Measurements from ENCODE around the gene METTL8.

The METTL8 gene

DNA sequence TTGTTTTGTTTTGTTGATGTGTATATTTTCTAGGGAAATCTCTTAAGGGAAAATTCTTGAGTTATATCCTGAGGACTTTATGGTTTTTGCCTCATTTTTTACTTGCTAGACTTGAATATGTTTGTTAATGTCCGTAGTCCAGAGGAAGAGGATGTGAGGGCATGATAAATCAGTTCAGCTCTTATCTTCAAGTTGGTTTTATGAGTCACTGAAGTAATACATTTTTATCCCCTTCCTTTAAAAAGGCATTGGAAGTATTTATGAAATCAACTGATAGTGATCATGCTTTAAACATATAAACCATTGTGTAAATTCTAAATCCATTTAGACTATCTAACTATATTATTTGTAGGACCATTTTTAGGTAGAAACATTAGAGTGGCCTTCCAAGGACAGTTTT lies 44.6 kb upstream of the METTL8 start:
- no peak for TF ChIP-seq CTCF (IDR thresholded peaks at IDR 0.05; ENCODE audit: insufficient read depth, low read length, poor library complexity, severe bottlenecking)
- H3K4me3 ChIP-seq (replicated peaks; ENCODE audit: low read depth, low read length), result no peak overlapping the region
- no peak for DNase-seq (ENCODE audit: extremely low read depth, insufficient read length)
- peaks cover 1% of the 10 kb centered on the region; the same call in 1 of the 2 replicates for H3K36me3 ChIP-seq (ENCODE audit: control insufficient read depth, insufficient read depth, low read length)
- H3K27me3 ChIP-seq (replicated peaks; ENCODE audit: control insufficient read depth, insufficient read depth, low read length), result no peaks in the 10 kb centered on the region

GRCh38 chr2:171475979-171476378 lies 42.2 kb upstream of the METTL8 start:
- TF ChIP-seq CTCF (IDR thresholded peaks at IDR 0.05; ENCODE audit: insufficient read depth, low read length, poor library complexity, severe bottlenecking), result no peak
- H3K4me3 ChIP-seq (replicated peaks; ENCODE audit: low read depth, low read length), result no peak overlapping the region
- no peak for DNase-seq (ENCODE audit: extremely low read depth, insufficient read length)
- H3K27me3 ChIP-seq (replicated peaks; ENCODE audit: control insufficient read depth, insufficient read depth, low read length), result no peaks in the 10 kb centered on the region
- peaks cover 1% of the 10 kb centered on the region; the same call in 1 of the 2 replicates for H3K36me3 ChIP-seq (ENCODE audit: control insufficient read depth, insufficient read depth, low read length)

GRCh38 chr2:171470129-171470528 lies 36.3 kb upstream of the METTL8 start:
- Histone ChIP-seq H3K27me3 (replicated peaks; ENCODE audit: control insufficient read depth, insufficient read depth, low read length) (no peaks in the 10 kb centered on the region), H3K36me3 (ENCODE audit: control insufficient read depth, insufficient read depth, low read length) (peaks cover 5% of the 10 kb centered on the region), H3K4me3 (replicated peaks; ENCODE audit: low read depth, low read length) (no peak overlapping the region)
- no peak for DNase-seq (ENCODE audit: extremely low read depth, insufficient read length)
- TF ChIP-seq CTCF (IDR thresholded peaks at IDR 0.05; ENCODE audit: insufficient read depth, low read length, poor library complexity, severe bottlenecking), result no peak

DNA sequence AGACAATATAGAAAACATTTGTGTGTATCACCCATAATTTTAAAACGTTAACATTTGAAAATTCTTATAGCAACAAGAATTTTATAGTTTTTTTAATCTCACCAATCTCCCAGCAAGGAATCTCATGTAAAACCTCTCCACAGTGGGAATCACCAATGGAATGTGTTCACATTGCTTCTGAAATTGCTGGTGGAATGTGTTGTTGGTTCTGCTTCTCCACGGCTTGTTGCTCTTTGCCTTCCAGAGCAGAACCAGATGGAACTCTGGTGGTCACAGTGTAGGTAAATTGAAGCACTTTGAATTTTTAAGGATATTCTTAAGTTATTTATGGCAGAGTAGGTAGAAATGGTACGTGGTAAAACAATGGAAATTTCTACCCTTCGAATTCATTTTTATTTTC lies 35.4 kb upstream of the METTL8 start:
- Histone ChIP-seq H3K36me3 (ENCODE audit: control insufficient read depth, insufficient read depth, low read length) (peaks cover 5% of the 10 kb centered on the region), H3K4me3 (replicated peaks; ENCODE audit: low read depth, low read length) (no peak overlapping the region), H3K27me3 (replicated peaks; ENCODE audit: control insufficient read depth, insufficient read depth, low read length) (no peaks in the 10 kb centered on the region)
- no peak for TF ChIP-seq CTCF (IDR thresholded peaks at IDR 0.05; ENCODE audit: insufficient read depth, low read length, poor library complexity, severe bottlenecking)
- no peak for DNase-seq (ENCODE audit: extremely low read depth, insufficient read length)

- H3K4me3 ChIP-seq (replicated peaks; ENCODE audit: low read depth, low read length), result no peak overlapping the region
- H3K36me3 ChIP-seq (ENCODE audit: control insufficient read depth, insufficient read depth, low read length), result peaks cover 5% of the 10 kb centered on the region
Observed at GRCh38 chr2:171460537-171460936, 26.7 kb upstream of the METTL8 start.

More at GRCh38 chr2:171460537-171460936, 26.7 kb upstream of the METTL8 start:
- no peak for DNase-seq (ENCODE audit: extremely low read depth, insufficient read length)
- no peak for TF ChIP-seq CTCF (IDR thresholded peaks at IDR 0.05; ENCODE audit: insufficient read depth, low read length, poor library complexity, severe bottlenecking)
- no peaks in the 10 kb centered on the region for H3K27me3 ChIP-seq (replicated peaks; ENCODE audit: control insufficient read depth, insufficient read depth, low read length)

Measured in GM06990 (cell line).